SK-N-SH (cell line): Measurements from ENCODE around the gene PSMD6. TPM values are rescaled to one million over a fixed set of nuclear protein-coding genes. Genes with fewer than 3 reads are reported as not detected.

Experiments used
- CTCF ChIA-PET: fragments of 300-600, 350-600 bp; formaldehyde crosslinking; extraction: SDS; loops from one replicate; lab custom pipeline; 2021; lab: Yijun Ruan, JAX
- POLR2A ChIA-PET: fragments of 350-600 bp; sonication (Branson Sonifier 250); formaldehyde crosslinking; extraction: SDS; loops from one replicate; lab custom pipeline; 2020; ENCODE audit warnings: antibody characterized with exemption, inconsistent platforms; lab: Yijun Ruan, JAX
- DNase-seq: peaks from one replicate; pipeline ENCODE4 v3.0.0; 2012
- H2AFZ ChIP-seq: fragments of 200-600 bp; sonication (generic); 2 replicates; pipeline ENCODE4 v1.8.1; 2016; ENCODE audit warnings: antibody characterized with exemption, mild to moderate bottlenecking, low read depth
- H3F3A ChIP-seq: fragments of 200-600 bp; sonication (generic); replicated peaks from 2 replicates; pipeline ENCODE3; 2016; ENCODE audit warnings: antibody characterized with exemption, mild to moderate bottlenecking; ENCODE audit not compliant: insufficient read depth
- H3K27ac ChIP-seq, 2 experiments: fragments of 200-500 bp in 1 of 2; fragments of 200-600 bp in 1 of 2; sonication (Bioruptor generic) in 1 of 2; sonication (generic), shearing (Covaris generic) in 1 of 2; 2 replicates each; pipeline versions ENCODE4 v1.5.1 to v1.6.1; 2014 to 2016; ENCODE audit warnings: low read depth in 2 of 2, inconsistent platforms in 1 of 2, low read length in 1 of 2, mild to moderate bottlenecking in 1 of 2, mixed read lengths in 1 of 2
- H3K27me3 ChIP-seq: fragments of 200-600 bp; sonication (generic), shearing (Covaris generic); 2 replicates; pipeline ENCODE4 v1.6.1; 2016; ENCODE audit warnings: mixed run types; ENCODE audit not compliant: insufficient read depth
- H3K36me3 ChIP-seq, 2 experiments: fragments of 200-500 bp in 1 of 2; fragments of 200-600 bp in 1 of 2; sonication (Bioruptor generic) in 1 of 2; sonication (generic) in 1 of 2; replicated peaks in 1 of 2; 2 replicates each; pipeline versions ENCODE3 to v1.5.1; 2014 to 2016; ENCODE audit warnings: low read length in 1 of 2, mild to moderate bottlenecking in 1 of 2; ENCODE audit not compliant: insufficient read depth in 2 of 2, control insufficient read depth in 1 of 2
- H3K4me1 ChIP-seq, 2 experiments: fragments of 200-500 bp in 1 of 2; fragments of 200-600 bp in 1 of 2; sonication (Bioruptor generic) in 1 of 2; sonication (generic), shearing (Covaris generic) in 1 of 2; 2 replicates each; pipeline versions ENCODE4 v1.5.1 to v1.6.1; 2014 to 2016; ENCODE audit warnings: low read depth in 1 of 2, low read length in 1 of 2, mixed run types in 1 of 2; ENCODE audit not compliant: insufficient read depth in 2 of 2, control insufficient read depth in 1 of 2
- H3K4me2 ChIP-seq: fragments of 200-600 bp; sonication (generic), shearing (Covaris generic); 2 replicates; pipeline ENCODE4 v1.6.1; 2017; ENCODE audit warnings: mixed run types
- H3K4me3 ChIP-seq, 2 experiments: fragments of 200-500 bp in 1 of 2; fragments of 200-600 bp in 1 of 2; sonication (Bioruptor generic) in 1 of 2; sonication (generic), shearing (Covaris generic) in 1 of 2; 2 replicates each; pipeline versions ENCODE4 v1.5.1 to v1.8.1; 2014 to 2016; ENCODE audit warnings: low read depth in 2 of 2, inconsistent platforms in 1 of 2, low read length in 1 of 2, mild to moderate bottlenecking in 1 of 2, mixed read lengths in 1 of 2, moderate library complexity in 1 of 2
- H3K79me2 ChIP-seq: fragments of 200-600 bp; sonication (generic); 2 replicates; pipeline ENCODE4 v1.8.1; 2017; ENCODE audit warnings: mild to moderate bottlenecking; ENCODE audit not compliant: insufficient read depth
- H3K9ac ChIP-seq: fragments of 200-600 bp; sonication (generic); 2 replicates; pipeline ENCODE4 v1.6.1; 2017; ENCODE audit warnings: mixed run types
- H3K9me2 ChIP-seq: fragments of 200-600 bp; sonication (generic); 2 replicates; pipeline ENCODE4 v1.6.1; 2017; ENCODE audit warnings: mixed run types
- H3K9me3 ChIP-seq: fragments of 200-600 bp; sonication (generic); 2 replicates; pipeline ENCODE4 v1.6.1; 2017; ENCODE audit warnings: mixed run types, mild to moderate bottlenecking, moderate library complexity
- H4K20me1 ChIP-seq: fragments of 200-600 bp; sonication (generic); 2 replicates; pipeline ENCODE4 v1.6.1; 2017; ENCODE audit warnings: mild to moderate bottlenecking, mixed run types; ENCODE audit not compliant: insufficient read depth
- CHD2 ChIP-seq: fragments of 150-350 bp; IDR thresholded peaks from 2 replicates; pipeline ENCODE4 v1.6.1; 2018; ENCODE audit warnings: low read length; ENCODE audit not compliant: partially characterized antibody
- CTCF ChIP-seq: fragments of 200-600 bp; sonication (generic); IDR thresholded peaks from 2 replicates; pipeline ENCODE4 v1.6.1; 2017; ENCODE audit warnings: antibody characterized with exemption, mild to moderate bottlenecking, moderate library complexity
- EP300 ChIP-seq, 2 experiments: IDR thresholded peaks; 2 replicates each; pipeline versions ENCODE4 v1.4.0 to v1.6.1; 2012; ENCODE audit warnings: borderline replicate concordance in 1 of 2, low read depth in 1 of 2, low read length in 1 of 2
- EZH2phosphoT487 ChIP-seq: fragments of 200-600 bp; sonication (generic); IDR thresholded peaks from 2 replicates; pipeline ENCODE4 v1.6.1; 2017; ENCODE audit warnings: low read depth, mixed run types, mild to moderate bottlenecking, antibody characterized with exemption, moderate library complexity, borderline replicate concordance
- FOSL2 ChIP-seq: IDR thresholded peaks from 2 replicates; pipeline ENCODE4 v1.4.0; 2012; ENCODE audit warnings: low read depth, mild to moderate bottlenecking, moderate library complexity, borderline replicate concordance
- GABPA ChIP-seq: IDR thresholded peaks from 2 replicates; pipeline ENCODE4 v1.4.0; 2012; ENCODE audit warnings: low read depth, mild to moderate bottlenecking
- GATA2 ChIP-seq: sonication (generic); formaldehyde crosslinking; IDR thresholded peaks from 2 replicates; pipeline ENCODE4 v1.5.0; 2020; ENCODE audit warnings: mild to moderate bottlenecking, missing genetic modification reagents
- NFIC ChIP-seq: IDR thresholded peaks from 2 replicates; pipeline ENCODE4 v1.4.0; 2012; ENCODE audit warnings: borderline replicate concordance
- NRF1 ChIP-seq: IDR thresholded peaks from 2 replicates; pipeline ENCODE4 v1.6.1; 2012; ENCODE audit warnings: low read depth, mild to moderate bottlenecking, low read length
- PBX3 ChIP-seq: IDR thresholded peaks from 2 replicates; pipeline ENCODE4; 2012
- POLR2AphosphoS5 ChIP-seq: IDR thresholded peaks from 2 replicates; pipeline ENCODE4 v1.6.1; 2012; ENCODE audit warnings: low read depth, low read length
- RCOR1 ChIP-seq: fragments of 150-350 bp; IDR thresholded peaks from 2 replicates; pipeline ENCODE4 v1.6.1; 2017; ENCODE audit warnings: antibody characterized with exemption, low read length
- RFX5 ChIP-seq: IDR thresholded peaks from 2 replicates; pipeline ENCODE4 v1.6.1; 2012; ENCODE audit warnings: mild to moderate bottlenecking, improper control_type of control experiment, low read length
- RXRA ChIP-seq: IDR thresholded peaks from 2 replicates; pipeline ENCODE4 v1.4.0; 2012; ENCODE audit warnings: low read depth, mild to moderate bottlenecking, borderline replicate concordance
- TAF1 ChIP-seq: IDR thresholded peaks from 2 replicates; pipeline ENCODE4 v1.6.1; 2012; ENCODE audit warnings: low read depth, mild to moderate bottlenecking, low read length, moderate library complexity, borderline replicate concordance
- TCF12 ChIP-seq: IDR thresholded peaks from 2 replicates; pipeline ENCODE4 v1.4.0; 2012
- TEAD4 ChIP-seq: IDR thresholded peaks from 2 replicates; pipeline ENCODE4 v1.4.0; 2012; ENCODE audit warnings: mild to moderate bottlenecking, borderline replicate concordance; ENCODE audit not compliant: insufficient read depth
- YY1 ChIP-seq: IDR thresholded peaks from 2 replicates; pipeline ENCODE4 v1.4.0; 2012; ENCODE audit warnings: low read depth, mild to moderate bottlenecking
- ZBTB33 ChIP-seq: IDR thresholded peaks from 2 replicates; pipeline ENCODE4 v1.4.0; 2012; ENCODE audit warnings: low read depth, borderline replicate concordance
- WGBS: methylation state at CpG from one replicate; pipeline ENCODE4 v1.1.6; 2017; ENCODE audit warnings: low lambda C conversion rate; 5-methylcytosine and 5-hydroxymethylcytosine counted together
- polyA plus RNA-seq, 3 experiments: library from polyadenylated mRNA; depleted of rRNA; stranded (reverse); fragments of >200 nt; gene quantifications; 2 replicates each; pipeline ENCODE4 v1.2.3, GENCODE V29; 2012
- TF ChIP-seq, protein P1 (sequence below): fragments of 150-350 bp; IDR thresholded peaks from 2 replicates; pipeline ENCODE4 v1.6.1; 2016; ENCODE audit warnings: mild to moderate bottlenecking, low read depth, low read length

Gene PSMD6
- polyA plus RNA-seq, 1 of the 3 experiments (the other 2 are of a cell fraction) = 90.3 TPM

- Histone ChIP-seq H4K20me1 (peaks cover 29% of the 10 kb centered on the region), H3K27me3 (no peaks in the 10 kb centered on the region), H3K79me2 (peaks cover 84% of the 10 kb centered on the region), H3K36me3 (peaks cover 11 to 14% of the 10 kb centered on the region in 2 experiments), H3K27ac (no peak overlapping the region), H3K4me2 (no peak overlapping the region), H3K9me3 (no peaks in the 10 kb centered on the region), H3K4me3 (no peak overlapping the region), H3K4me1 (peaks cover 5 to 14% of the 10 kb centered on the region in 2 experiments; a peak in 2 of 4 replicates), H3K9me2 (no peaks in the 10 kb centered on the region), H3K9ac (no peak overlapping the region), H3F3A (no peaks in the 10 kb centered on the region), H2AFZ (no peak overlapping the region)
- DNase-seq = no peak
- 99% methylated on average over 8 of the region's 8 CpGs for WGBS
- POLR2A ChIA-PET = no interaction called here
- TF ChIP-seq YY1 (no peak), PBX3 (no peak), EP300 (IDR thresholded peaks at IDR 0.05; ENCODE audit: borderline replicate concordance in 1 of 2, low read depth in 1 of 2, low read length in 1 of 2) (no peak), RXRA (no peak), RFX5 (no peak), CHD2 (no peak), EZH2phosphoT487 (no peak), TAF1 (no peak), NRF1 (no peak), FOSL2 (no peak), ZBTB33 (no peak)
- TF ChIP-seq, protein P1, sequence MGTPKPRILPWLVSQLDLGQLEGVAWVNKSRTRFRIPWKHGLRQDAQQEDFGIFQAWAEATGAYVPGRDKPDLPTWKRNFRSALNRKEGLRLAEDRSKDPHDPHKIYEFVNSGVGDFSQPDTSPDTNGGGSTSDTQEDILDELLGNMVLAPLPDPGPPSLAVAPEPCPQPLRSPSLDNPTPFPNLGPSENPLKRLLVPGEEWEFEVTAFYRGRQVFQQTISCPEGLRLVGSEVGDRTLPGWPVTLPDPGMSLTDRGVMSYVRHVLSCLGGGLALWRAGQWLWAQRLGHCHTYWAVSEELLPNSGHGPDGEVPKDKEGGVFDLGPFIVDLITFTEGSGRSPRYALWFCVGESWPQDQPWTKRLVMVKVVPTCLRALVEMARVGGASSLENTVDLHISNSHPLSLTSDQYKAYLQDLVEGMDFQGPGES = no peak
- CTCF ChIA-PET = interaction anchor here (1.0 to 4.6 kb wide), 4 partner anchors 11 to 20 kb away, joined by 3 to 20 read pairs (median 6); no protein-coding TSS in a partner anchor
These were observed 49.9 kb downstream of the PSMD6 start for GRCh38 chr3:63973406-63973805.

GRCh38 chr3:63972987-63973386, 50.3 kb downstream of the PSMD6 start:
- Histone ChIP-seq H3K4me2 (no peak overlapping the region), H3K9me2 (no peaks in the 10 kb centered on the region), H3K27ac (no peak overlapping the region), H3K36me3 (peaks cover 11 to 14% of the 10 kb centered on the region in 2 experiments), H3K27me3 (no peaks in the 10 kb centered on the region), H3K9ac (no peak overlapping the region), H3K9me3 (no peaks in the 10 kb centered on the region), H4K20me1 (peaks cover 29% of the 10 kb centered on the region), H3K4me1 (peaks cover 7 to 14% of the 10 kb centered on the region in 2 experiments; a peak in 3 of 4 replicates), H2AFZ (no peak overlapping the region), H3K4me3 (no peak overlapping the region), H3F3A (no peaks in the 10 kb centered on the region), H3K79me2 (peaks cover 84% of the 10 kb centered on the region)
- CTCF ChIA-PET = interaction anchor here (1.0 to 4.6 kb wide), 5 partner anchors 10 to 20 kb away, joined by 3 to 20 read pairs (median 5); no protein-coding TSS in a partner anchor
- POLR2A ChIA-PET = no interaction called here
- 86% methylated on average over 4 of the region's 4 CpGs for WGBS
- DNase-seq = no peak
- TF ChIP-seq TEAD4 (no peak), GABPA (no peak), RXRA (no peak), TCF12 (no peak), CHD2 (no peak), POLR2AphosphoS5 (no peak), NFIC (no peak), RFX5 (no peak), GATA2 (no peak), CTCF (no peak), YY1 (no peak), RCOR1 (no peak)
